Bronchial epithelial cell (primary cell): ENCODE data around the gene SETD3. TPM values are rescaled to one million over a fixed set of nuclear protein-coding genes. Genes with fewer than 3 reads are reported as not detected.
A peak's percentile ranks its signal among the peaks of the same experiment; 100 is the strongest.

ENCODE experiments used
- DNase-seq: peaks from one replicate; pipeline ENCODE4 v3.0.0-alpha.2; 2010; ENCODE audit warnings: low read depth
- FAIRE-seq: peaks from 2 replicates; lab custom pipeline; 2011; peaks lifted over from hg19 to GRCh38; lab: Jason Lieb, UNC
- H3K27me3 ChIP-seq: 2 replicates; pipeline ENCODE4 v1.5.1; 2011; ENCODE audit warnings: low read length; ENCODE audit not compliant: control insufficient read depth, insufficient read depth
- H3K36me3 ChIP-seq: 2 replicates; pipeline ENCODE4 v1.5.1; 2011; ENCODE audit warnings: low read length; ENCODE audit not compliant: control insufficient read depth, insufficient read depth
- H3K4me3 ChIP-seq: 2 replicates; pipeline ENCODE4 v1.5.1; 2011; ENCODE audit warnings: mild to moderate bottlenecking, low read depth, low read length, control low read depth
- CTCF ChIP-seq: IDR thresholded peaks from 2 replicates; pipeline ENCODE4 v1.5.1; 2011; ENCODE audit warnings: mild to moderate bottlenecking, moderate library complexity, low read length, control low read depth, inconsistent platforms; ENCODE audit not compliant: insufficient read depth, severe bottlenecking
- total RNA-seq: library from RNA; depleted of rRNA; stranded (reverse); fragments of >200 nt; gene quantifications from 2 replicates; pipeline ENCODE4 v1.2.1, GENCODE V29; 2014

Gene SETD3
- total RNA-seq, 1 donor from 2014 or later = 66.6 TPM

GRCh38 chr14:99422228-99423010 is 58.2 kb downstream of the SETD3 start:
- Histone ChIP-seq H3K4me3 (no peak overlapping the region), H3K27me3 (no peaks in the 10 kb centered on the region), H3K36me3 (peaks cover 8% of the 10 kb centered on the region)
- no peak for TF ChIP-seq CTCF
- DNase-seq (no peak), FAIRE-seq (no peak)

GRCh38 chr14:99420711-99421110 is 59.9 kb downstream of the SETD3 start:
- TF ChIP-seq CTCF = no peak
- DNase-seq (peak; percentile 3), FAIRE-seq (no peak)
- H3K36me3 ChIP-seq = peaks cover 6% of the 10 kb centered on the region
- no peak overlapping the region for H3K4me3 ChIP-seq
- no peaks in the 10 kb centered on the region for H3K27me3 ChIP-seq

- H3K27me3 ChIP-seq = no peaks in the 10 kb centered on the region
- peaks cover 6% of the 10 kb centered on the region for H3K36me3 ChIP-seq
- DNase-seq (no peak), FAIRE-seq (no peak)
- no peak overlapping the region for H3K4me3 ChIP-seq
- no peak for TF ChIP-seq CTCF
Observed at GRCh38 chr14:99419905-99420304, 60.8 kb downstream of the SETD3 start.

- FAIRE-seq (no peak), DNase-seq (no peak)
- no peak for TF ChIP-seq CTCF
- Histone ChIP-seq H3K27me3 (no peaks in the 10 kb centered on the region), H3K36me3 (peaks cover 4% of the 10 kb centered on the region), H3K4me3 (no peak overlapping the region)
Observed at GRCh38 chr14:99418242-99418641, 62.4 kb downstream of the SETD3 start.

GRCh38 chr14:99416909-99417308 is 63.8 kb downstream of the SETD3 start:
- FAIRE-seq (no peak), DNase-seq (no peak)
- no peak for TF ChIP-seq CTCF
- peaks cover 5% of the 10 kb centered on the region for H3K36me3 ChIP-seq
- no peaks in the 10 kb centered on the region for H3K27me3 ChIP-seq
- no peak overlapping the region for H3K4me3 ChIP-seq
